ENCODE data around the gene DSCAM. TPM values are rescaled to one million over a fixed set of nuclear protein-coding genes. Genes with fewer than 3 reads are reported as not detected.
A peak's percentile ranks its signal among the peaks of the same experiment; 100 is the strongest.

DSCAM gene
- total and polyA plus RNA-seq, 2 experiments from 2014 or later: 0.07 TPM; not detected in 1

GRCh38 chr21:40272037-40272436, 574.9 kb downstream of the DSCAM start:
- H3K9me3 Mint-ChIP-seq: peaks cover 87% of the 10 kb centered on the region
- H3K27ac Mint-ChIP-seq: no peak overlapping the region
- no peak overlapping the region for H3K4me3 ChIP-seq
- TF ChIP-seq ZNF114 (CRISPR knock-in tag; IDR thresholded peaks at IDR 0.05) (no peak), NANOG (IDR thresholded peaks at IDR 0.05; ENCODE audit: borderline replicate concordance) (no peak), ZNF331 (CRISPR knock-in tag; IDR thresholded peaks at IDR 0.05; ENCODE audit: low read depth) (no peak)
- peaks cover 12% of the 10 kb centered on the region; the same call in 2 of the 3 replicates for H3K36me3 Mint-ChIP-seq (ENCODE audit: low read depth)
- H3K79me2 ChIP-seq (replicated peaks; ENCODE audit: insufficient read depth): no peaks in the 10 kb centered on the region
- no peak overlapping the region for H3K27ac ChIP-seq (ENCODE audit: low read depth)
- DNase-seq (ENCODE audit: low spot score) (no peak), ATAC-seq (no peak)
- no peaks in the 10 kb centered on the region for H3F3A ChIP-seq (replicated peaks; ENCODE audit: low read depth)
- peaks cover 7% of the 10 kb centered on the region; the same call in 1 of the 2 replicates for H3K36me3 ChIP-seq (ENCODE audit: insufficient read depth)
- H3K4me2 ChIP-seq: no peak overlapping the region
- H3K4me1 ChIP-seq (ENCODE audit: insufficient read depth): no peaks in the 10 kb centered on the region; the same call in 1 of the 2 replicates
- H3K4me3 Mint-ChIP-seq: no peak overlapping the region
- H3K9me2 ChIP-seq (ENCODE audit: insufficient read depth): no peaks in the 10 kb centered on the region
- H3K27me3 Mint-ChIP-seq (ENCODE audit: insufficient read depth, low read depth, poor library complexity): peaks cover 2% of the 10 kb centered on the region
- H2AFZ ChIP-seq: no peak overlapping the region
- H4K20me1 ChIP-seq (replicated peaks; ENCODE audit: insufficient read depth): no peaks in the 10 kb centered on the region
- H3K27me3 ChIP-seq (ENCODE audit: insufficient read depth): no peaks in the 10 kb centered on the region
- peaks cover 20% of the 10 kb centered on the region for H3K4me1 Mint-ChIP-seq

- H3K4me2 ChIP-seq: no peak overlapping the region
- H3K27ac Mint-ChIP-seq: no peak overlapping the region
- H3K36me3 Mint-ChIP-seq (ENCODE audit: low read depth): peaks cover 12% of the 10 kb centered on the region; the same call in 2 of the 3 replicates
- H3K4me3 Mint-ChIP-seq: no peak overlapping the region
- peaks cover 20% of the 10 kb centered on the region for H3K4me1 Mint-ChIP-seq
- H3K27me3 Mint-ChIP-seq (ENCODE audit: insufficient read depth, low read depth, poor library complexity): peaks cover 2% of the 10 kb centered on the region
- H3F3A ChIP-seq (replicated peaks; ENCODE audit: low read depth): no peaks in the 10 kb centered on the region
- no peaks in the 10 kb centered on the region; the same call in 1 of the 2 replicates for H3K4me1 ChIP-seq (ENCODE audit: insufficient read depth)
- H3K36me3 ChIP-seq (ENCODE audit: insufficient read depth): no peaks in the 10 kb centered on the region
- no peak overlapping the region for H2AFZ ChIP-seq
- H4K20me1 ChIP-seq (replicated peaks; ENCODE audit: insufficient read depth): no peaks in the 10 kb centered on the region
- DNase-seq (ENCODE audit: low spot score): peak; percentile 1
- H3K79me2 ChIP-seq (replicated peaks; ENCODE audit: insufficient read depth): no peaks in the 10 kb centered on the region
- peak; percentile 78 for ATAC-seq
- no peak overlapping the region for H3K27ac ChIP-seq (ENCODE audit: low read depth)
- H3K9me3 Mint-ChIP-seq: peaks cover 83% of the 10 kb centered on the region
- H3K27me3 ChIP-seq (ENCODE audit: insufficient read depth): no peaks in the 10 kb centered on the region
- H3K9me2 ChIP-seq (ENCODE audit: insufficient read depth): no peaks in the 10 kb centered on the region
- H3K4me3 ChIP-seq: no peak overlapping the region
- TF ChIP-seq EZH2phosphoT487 (IDR thresholded peaks at IDR 0.05; ENCODE audit: unreplicated experiment): no peak
- no peak for TF ChIP-seq JUNB (IDR thresholded peaks at IDR 0.05; ENCODE audit: unreplicated experiment)
- TF ChIP-seq REST (IDR thresholded peaks at IDR 0.05; ENCODE audit: unreplicated experiment): no peak
- TF ChIP-seq ZNF114 (CRISPR knock-in tag; IDR thresholded peaks at IDR 0.05): no peak
- TF ChIP-seq ZNF462 (CRISPR knock-in tag; IDR thresholded peaks at IDR 0.05): no peak
- no peak for TF ChIP-seq ETS1 (IDR thresholded peaks at IDR 0.05)
- no peak for TF ChIP-seq CREB1 (CRISPR knock-in tag; IDR thresholded peaks at IDR 0.05; ENCODE audit: low read depth)
- TF ChIP-seq ZNF331 (CRISPR knock-in tag; IDR thresholded peaks at IDR 0.05; ENCODE audit: low read depth): no peak
- TF ChIP-seq STAT1 (IDR thresholded peaks at IDR 0.05; ENCODE audit: unreplicated experiment): no peak
- TF ChIP-seq EZH2 (IDR thresholded peaks at IDR 0.05; ENCODE audit: low read depth, unreplicated experiment): no peak
Measured at GRCh38 chr21:40271164-40271563, 575.8 kb downstream of the DSCAM start.

Data from GM23338 (cell line).